HCT116 (cell line): ENCODE data around the gene GOLT1A. TPM values are rescaled to one million over a fixed set of nuclear protein-coding genes. Genes with fewer than 3 reads are reported as not detected.

ENCODE experiments used
- ATAC-seq: fragments of 200-7000 bp; cut with Tn5 transposase; 2 replicates; pipeline ENCODE4 v1.9.1; 2020; ENCODE audit warnings: mild to moderate bottlenecking, moderate library complexity
- BruUV-seq: library from RNA; stranded (reverse); fragments of 400-500 nt; replicated peaks from 2 replicates; lab custom pipeline; 2021; lab: Mats Ljungman, UMichigan
- CTCF ChIA-PET: fragments of 300-600 bp; sonication (Branson Sonifier 250); formaldehyde crosslinking; loops from one replicate; lab custom pipeline; 2021; ENCODE audit warnings: antibody characterized with exemption; lab: Charles Lee
- POLR2A ChIA-PET: fragments of 300-600, 350-600 bp; sonication (Branson Sonifier 250); formaldehyde crosslinking; loops from one replicate; lab custom pipeline; 2021; ENCODE audit warnings: antibody characterized with exemption; lab: Charles Lee
- RAD21 ChIA-PET, 2 experiments: fragments of 300-600 bp; sonication (Branson Sonifier 250); formaldehyde crosslinking; loops; one replicate each; lab custom pipeline; 2023; ENCODE audit warnings: low total read pairs in 2 of 2; ENCODE audit not compliant: uncharacterized antibody in 2 of 2, unreplicated experiment in 2 of 2, low non-redundant PET in 1 of 2; lab: Charles Lee
- DNase-seq: peaks from one replicate; pipeline ENCODE4 v3.0.0-alpha.2; 2010; ENCODE audit warnings: low read depth, low spot score
- H2AFZ ChIP-seq: fragments of 200-600 bp; shearing (Covaris generic), sonication (generic); 2 replicates; pipeline ENCODE4 v1.6.1; 2017; ENCODE audit warnings: low read depth, mixed run types, mixed read lengths, antibody characterized with exemption, low read length; ENCODE audit not compliant: poor library complexity, severe bottlenecking
- H3K27ac ChIP-seq: 2 replicates; pipeline ENCODE4 v1.5.1; 2012; ENCODE audit warnings: low read depth, low read length
- H3K27me3 ChIP-seq: fragments of 200-600 bp; sonication (generic); 2 replicates; pipeline ENCODE4 v1.6.1; 2016; ENCODE audit warnings: mixed run types, low read length, mixed read lengths; ENCODE audit not compliant: insufficient read depth
- H3K36me3 ChIP-seq, 2 experiments: fragments of 200-500 bp in 1 of 2; fragments of 200-600 bp in 1 of 2; sonication (Bioruptor generic) in 1 of 2; sonication (generic) in 1 of 2; 2 replicates each; pipeline versions ENCODE4 v1.5.1 to v1.6.1; 2014 to 2016; ENCODE audit warnings: low read length in 2 of 2, inconsistent platforms in 1 of 2, mixed read lengths in 1 of 2, mixed run types in 1 of 2; ENCODE audit not compliant: insufficient read depth in 2 of 2, control insufficient read depth in 1 of 2
- H3K4me1 ChIP-seq, 2 experiments: fragments of 200-600 bp in 1 of 2; sonication (generic) in 1 of 2; 2 replicates each; pipeline versions ENCODE4 v1.5.1 to v1.6.1; 2012 to 2017; ENCODE audit warnings: low read length in 2 of 2, inconsistent platforms in 1 of 2, mild to moderate bottlenecking in 1 of 2, mixed read lengths in 1 of 2, mixed run types in 1 of 2, moderate library complexity in 1 of 2; ENCODE audit not compliant: insufficient read depth in 2 of 2, control insufficient read depth in 1 of 2
- H3K4me2 ChIP-seq: fragments of 200-600 bp; sonication (generic); 2 replicates; pipeline ENCODE4 v1.6.1; 2017; ENCODE audit warnings: mixed run types, low read length, mixed read lengths
- H3K4me3 ChIP-seq, 2 experiments: fragments of 200-600 bp in 1 of 2; sonication (generic) in 1 of 2; replicated peaks in 1 of 2; 2 replicates each; pipeline ENCODE4 v1.5.1; 2011 to 2016; ENCODE audit warnings: low read length in 2 of 2, control low read depth in 1 of 2, low read depth in 1 of 2, mild to moderate bottlenecking in 1 of 2, mixed read lengths in 1 of 2, mixed run types in 1 of 2
- H3K79me2 ChIP-seq: fragments of 200-600 bp; sonication (generic); 2 replicates; pipeline ENCODE4 v1.6.1; 2017; ENCODE audit warnings: mild to moderate bottlenecking, mixed run types, low read length, moderate library complexity, mixed read lengths; ENCODE audit not compliant: insufficient read depth
- H3K9ac ChIP-seq: fragments of 200-600 bp; sonication (generic); 2 replicates; pipeline ENCODE4 v1.6.1; 2016; ENCODE audit warnings: low read length, mixed read lengths
- H3K9me2 ChIP-seq: fragments of 200-600 bp; sonication (generic), shearing (Covaris generic); 2 replicates; pipeline ENCODE4 v1.6.1; 2017; ENCODE audit warnings: mixed run types, mild to moderate bottlenecking, moderate library complexity; ENCODE audit not compliant: insufficient read depth
- H3K9me3 ChIP-seq, 2 experiments: fragments of 200-500 bp in 1 of 2; fragments of 200-600 bp in 1 of 2; sonication (Bioruptor generic) in 1 of 2; sonication (generic) in 1 of 2; 2 replicates each; pipeline ENCODE4 v1.6.1; 2014 to 2017; ENCODE audit warnings: low read length in 2 of 2, mixed read lengths in 2 of 2, inconsistent platforms in 1 of 2, low read depth in 1 of 2, mild to moderate bottlenecking in 1 of 2, mixed run types in 1 of 2, moderate library complexity in 1 of 2; ENCODE audit not compliant: control insufficient read depth in 1 of 2, insufficient read depth in 1 of 2
- H4K20me1 ChIP-seq: fragments of 200-600 bp; sonication (generic), shearing (Covaris generic); 2 replicates; pipeline ENCODE4 v1.6.1; 2017; ENCODE audit warnings: mixed run types, mild to moderate bottlenecking, moderate library complexity; ENCODE audit not compliant: insufficient read depth
- CBX3 ChIP-seq: IDR thresholded peaks from 2 replicates; pipeline ENCODE4 v1.6.1; 2012; ENCODE audit warnings: low read depth
- CEBPB ChIP-seq: IDR thresholded peaks from 2 replicates; pipeline ENCODE4 v1.6.1; 2012; ENCODE audit warnings: low read depth
- ELF1 ChIP-seq: IDR thresholded peaks from 2 replicates; pipeline ENCODE4 v1.6.1; 2012; ENCODE audit warnings: low read depth, borderline replicate concordance
- EZH2 ChIP-seq: fragments of 200-600 bp; sonication (generic); IDR thresholded peaks from 2 replicates; pipeline ENCODE4 v1.6.1; 2017; ENCODE audit warnings: antibody characterized with exemption, mixed run types
- EZH2phosphoT487 ChIP-seq: fragments of 200-600 bp; IDR thresholded peaks from 2 replicates; pipeline ENCODE4 v1.6.1; 2018; ENCODE audit warnings: antibody characterized with exemption, borderline replicate concordance
- FOSL1 ChIP-seq: IDR thresholded peaks from 2 replicates; pipeline ENCODE4 v1.6.1; 2012; ENCODE audit warnings: low read depth
- JUND ChIP-seq: IDR thresholded peaks from 2 replicates; pipeline ENCODE4 v1.6.1; 2012
- SP1 ChIP-seq: IDR thresholded peaks from 2 replicates; pipeline ENCODE4 v1.6.1; 2012; ENCODE audit warnings: low read depth
- SRF ChIP-seq: IDR thresholded peaks from 2 replicates; pipeline ENCODE4 v1.6.1; 2012; ENCODE audit warnings: low read depth
- YY1 ChIP-seq: IDR thresholded peaks from 2 replicates; pipeline ENCODE4 v1.6.1; 2011; ENCODE audit warnings: low read length, low read depth, moderate library complexity, mild to moderate bottlenecking; ENCODE audit not compliant: insufficient replicate concordance; ENCODE audit errors: extremely low read depth
- intact Hi-C: fragments of 100-400 bp; cut with micrococcal nuclease; formaldehyde crosslinking; loops from 2 replicates; pipeline ENCODE4 v1.10.0; 2022
- total RNA-seq: library from RNA; stranded (reverse); gene quantifications from one replicate; pipeline ENCODE4 v1.2.1, GENCODE V29; 2021; ENCODE audit not compliant: unreplicated experiment
- TF ChIP-seq, protein P1 (sequence below): IDR thresholded peaks from 2 replicates; pipeline ENCODE4 v1.6.1; 2012
- TF ChIP-seq, protein P2 (sequence below): IDR thresholded peaks from 2 replicates; pipeline ENCODE4 v1.6.1; 2011; ENCODE audit warnings: mild to moderate bottlenecking, low read length, moderate library complexity; ENCODE audit not compliant: insufficient replicate concordance; ENCODE audit errors: extremely low read depth
- TF ChIP-seq, protein P3 (sequence below): IDR thresholded peaks from 2 replicates; pipeline ENCODE4 v1.6.1; 2012; ENCODE audit warnings: low read depth

GOLT1A gene
- total RNA-seq, 1 experiment from 2014 or later = 8.0 TPM

DNA sequence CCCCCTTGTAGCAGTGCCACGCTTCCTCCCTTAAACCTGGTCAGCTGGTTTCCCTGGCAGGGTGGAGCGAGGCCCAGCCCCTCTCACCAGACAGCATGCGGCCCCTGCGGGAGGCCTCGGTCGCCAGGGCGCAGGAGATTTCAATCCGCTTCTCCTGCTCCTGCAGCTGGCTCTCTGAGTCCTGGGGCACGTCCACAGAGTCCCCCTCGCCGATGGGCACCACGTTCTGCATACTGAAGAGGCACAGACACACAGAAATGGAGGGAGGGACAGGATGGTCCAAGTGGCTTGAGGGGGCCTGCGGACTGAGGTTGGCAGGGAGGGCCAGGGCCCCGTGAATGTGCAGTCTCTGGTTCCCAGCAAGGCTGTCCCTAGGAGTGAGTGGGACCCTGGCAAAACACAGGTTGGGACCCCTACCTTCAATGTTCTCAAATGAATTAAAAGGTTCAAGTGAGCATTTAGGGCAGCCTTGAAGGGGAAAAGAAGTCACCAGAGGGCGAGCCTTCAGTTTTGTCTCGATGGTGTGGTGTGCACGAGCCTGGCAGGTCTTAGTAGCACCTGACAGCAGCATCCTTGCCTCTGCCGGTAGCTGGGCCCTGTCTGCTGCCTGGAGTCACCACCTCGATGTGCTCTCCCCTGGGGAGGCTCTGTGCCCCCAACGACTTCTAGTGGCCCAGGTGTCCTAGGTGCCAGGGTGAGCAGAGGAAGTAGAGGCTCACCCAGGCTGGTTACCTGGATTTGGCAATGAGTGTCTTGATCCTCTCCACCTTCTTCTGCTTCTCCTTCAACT, 14.4 kb upstream of the GOLT1A start:
- Histone ChIP-seq H3K9ac (no peak overlapping the region), H3K4me1 (peaks cover 2 to 12% of the 10 kb centered on the region in 2 experiments; a peak in 1 of 4 replicates), H3K36me3 (no peaks in the 10 kb centered on the region; a peak in 1 of 4 replicates), H3K9me3 (no peaks in the 10 kb centered on the region), H3K4me2 (no peak overlapping the region), H3K4me3 (no peak overlapping the region), H3K79me2 (no peaks in the 10 kb centered on the region), H2AFZ (no peak overlapping the region), H3K9me2 (no peaks in the 10 kb centered on the region), H4K20me1 (no peaks in the 10 kb centered on the region), H3K27ac (no peak overlapping the region), H3K27me3 (no peaks in the 10 kb centered on the region)
- DNase-seq = no peak
- RAD21 ChIA-PET = interaction anchor here in 1 of 2 experiments (0.5 kb wide), 1 partner anchor 579 kb away, joined by 3 read pairs; no protein-coding TSS in a partner anchor
- POLR2A ChIA-PET = no interaction called here
- intact Hi-C loops = no loop called here
- TF ChIP-seq ELF1 (no peak), JUND (no peak), CBX3 (no peak), SP1 (no peak)
- TF ChIP-seq, protein P1, sequence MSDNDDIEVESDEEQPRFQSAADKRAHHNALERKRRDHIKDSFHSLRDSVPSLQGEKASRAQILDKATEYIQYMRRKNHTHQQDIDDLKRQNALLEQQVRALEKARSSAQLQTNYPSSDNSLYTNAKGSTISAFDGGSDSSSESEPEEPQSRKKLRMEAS = no peak
- no TSS peak for BruUV-seq
- CTCF ChIA-PET = interaction anchor here (1.7 kb wide), 1 partner anchor 21 kb away, joined by 6 read pairs; no protein-coding TSS in a partner anchor
- no peak for ATAC-seq

DNA sequence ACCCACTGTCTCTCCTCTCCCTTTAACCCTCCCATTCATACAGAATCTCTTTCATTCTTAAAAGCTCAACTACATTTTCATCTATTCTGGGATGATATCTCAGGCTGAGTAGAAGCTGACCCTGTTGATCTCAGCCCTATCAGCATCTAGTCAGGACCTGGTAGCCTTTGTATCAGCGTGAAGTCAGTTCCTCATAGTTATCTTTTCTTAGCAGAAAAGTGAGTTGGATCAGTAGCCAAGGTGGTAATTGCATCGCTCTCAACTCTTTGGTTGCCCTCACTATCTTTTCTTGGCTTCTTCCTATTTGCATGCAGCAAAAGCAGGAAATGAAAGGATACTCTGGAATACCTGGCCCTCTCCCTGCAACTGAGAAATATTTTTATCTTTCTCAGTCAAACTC, 13.6 kb upstream of the GOLT1A start:
- H3K4me2 ChIP-seq = no peak overlapping the region
- intact Hi-C loops = no loop called here
- no peak overlapping the region for H3K27ac ChIP-seq
- H3K4me3 ChIP-seq = no peak overlapping the region
- H3K9me3 ChIP-seq = no peaks in the 10 kb centered on the region
- H3K27me3 ChIP-seq = no peaks in the 10 kb centered on the region
- no peaks in the 10 kb centered on the region for H4K20me1 ChIP-seq
- ChIA-PET CTCF (no interaction called here), RAD21 (no interaction called here), POLR2A (no interaction called here)
- H3K79me2 ChIP-seq = no peaks in the 10 kb centered on the region
- peaks cover 2 to 12% of the 10 kb centered on the region in 2 experiments; a peak in 1 of 4 replicates for H3K4me1 ChIP-seq
- no peak for DNase-seq
- H3K9me2 ChIP-seq = no peaks in the 10 kb centered on the region
- H2AFZ ChIP-seq = no peak overlapping the region
- no peak overlapping the region for H3K9ac ChIP-seq
- no peaks in the 10 kb centered on the region; a peak in 1 of 4 replicates for H3K36me3 ChIP-seq
- no peak for ATAC-seq
- BruUV-seq = no TSS peak
- TF ChIP-seq EZH2phosphoT487 = no peak
- TF ChIP-seq, protein P2, sequence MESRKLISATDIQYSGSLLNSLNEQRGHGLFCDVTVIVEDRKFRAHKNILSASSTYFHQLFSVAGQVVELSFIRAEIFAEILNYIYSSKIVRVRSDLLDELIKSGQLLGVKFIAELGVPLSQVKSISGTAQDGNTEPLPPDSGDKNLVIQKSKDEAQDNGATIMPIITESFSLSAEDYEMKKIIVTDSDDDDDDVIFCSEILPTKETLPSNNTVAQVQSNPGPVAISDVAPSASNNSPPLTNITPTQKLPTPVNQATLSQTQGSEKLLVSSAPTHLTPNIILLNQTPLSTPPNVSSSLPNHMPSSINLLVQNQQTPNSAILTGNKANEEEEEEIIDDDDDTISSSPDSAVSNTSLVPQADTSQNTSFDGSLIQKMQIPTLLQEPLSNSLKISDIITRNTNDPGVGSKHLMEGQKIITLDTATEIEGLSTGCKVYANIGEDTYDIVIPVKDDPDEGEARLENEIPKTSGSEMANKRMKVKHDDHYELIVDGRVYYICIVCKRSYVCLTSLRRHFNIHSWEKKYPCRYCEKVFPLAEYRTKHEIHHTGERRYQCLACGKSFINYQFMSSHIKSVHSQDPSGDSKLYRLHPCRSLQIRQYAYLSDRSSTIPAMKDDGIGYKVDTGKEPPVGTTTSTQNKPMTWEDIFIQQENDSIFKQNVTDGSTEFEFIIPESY = no peak
- TF ChIP-seq CEBPB = no peak
- TF ChIP-seq FOSL1 = no peak
- TF ChIP-seq, protein P3, sequence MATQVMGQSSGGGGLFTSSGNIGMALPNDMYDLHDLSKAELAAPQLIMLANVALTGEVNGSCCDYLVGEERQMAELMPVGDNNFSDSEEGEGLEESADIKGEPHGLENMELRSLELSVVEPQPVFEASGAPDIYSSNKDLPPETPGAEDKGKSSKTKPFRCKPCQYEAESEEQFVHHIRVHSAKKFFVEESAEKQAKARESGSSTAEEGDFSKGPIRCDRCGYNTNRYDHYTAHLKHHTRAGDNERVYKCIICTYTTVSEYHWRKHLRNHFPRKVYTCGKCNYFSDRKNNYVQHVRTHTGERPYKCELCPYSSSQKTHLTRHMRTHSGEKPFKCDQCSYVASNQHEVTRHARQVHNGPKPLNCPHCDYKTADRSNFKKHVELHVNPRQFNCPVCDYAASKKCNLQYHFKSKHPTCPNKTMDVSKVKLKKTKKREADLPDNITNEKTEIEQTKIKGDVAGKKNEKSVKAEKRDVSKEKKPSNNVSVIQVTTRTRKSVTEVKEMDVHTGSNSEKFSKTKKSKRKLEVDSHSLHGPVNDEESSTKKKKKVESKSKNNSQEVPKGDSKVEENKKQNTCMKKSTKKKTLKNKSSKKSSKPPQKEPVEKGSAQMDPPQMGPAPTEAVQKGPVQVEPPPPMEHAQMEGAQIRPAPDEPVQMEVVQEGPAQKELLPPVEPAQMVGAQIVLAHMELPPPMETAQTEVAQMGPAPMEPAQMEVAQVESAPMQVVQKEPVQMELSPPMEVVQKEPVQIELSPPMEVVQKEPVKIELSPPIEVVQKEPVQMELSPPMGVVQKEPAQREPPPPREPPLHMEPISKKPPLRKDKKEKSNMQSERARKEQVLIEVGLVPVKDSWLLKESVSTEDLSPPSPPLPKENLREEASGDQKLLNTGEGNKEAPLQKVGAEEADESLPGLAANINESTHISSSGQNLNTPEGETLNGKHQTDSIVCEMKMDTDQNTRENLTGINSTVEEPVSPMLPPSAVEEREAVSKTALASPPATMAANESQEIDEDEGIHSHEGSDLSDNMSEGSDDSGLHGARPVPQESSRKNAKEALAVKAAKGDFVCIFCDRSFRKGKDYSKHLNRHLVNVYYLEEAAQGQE = no peak
- TF ChIP-seq, protein P1 = no peak
- TF ChIP-seq SRF = no peak
- no peak for TF ChIP-seq EZH2
- TF ChIP-seq JUND = no peak
- no peak for TF ChIP-seq CBX3
- TF ChIP-seq YY1 = no peak
